H9 (cell line): Measurements from ENCODE around the gene PRLHR. TPM values are rescaled to one million over a fixed set of nuclear protein-coding genes. Genes with fewer than 3 reads are reported as not detected.

Source experiments
- DNase-seq: peaks from one replicate; pipeline ENCODE4 v3.0.0-alpha.2; 2017
- H2AFZ ChIP-seq: one replicate; pipeline ENCODE4 v1.6.1; 2013; ENCODE audit warnings: mild to moderate bottlenecking, low read length, control low read depth, moderate library complexity
- H2AK5ac ChIP-seq: 2 replicates; pipeline ENCODE4 v1.6.1; 2013; ENCODE audit warnings: low read length, control low read depth, mixed read lengths; ENCODE audit not compliant: insufficient read length
- H2BK120ac ChIP-seq: one replicate; pipeline ENCODE4 v1.6.1; 2013; ENCODE audit warnings: low read depth, mild to moderate bottlenecking, low read length, control low read depth, inconsistent platforms; ENCODE audit not compliant: poor library complexity, severe bottlenecking
- H2BK12ac ChIP-seq: 2 replicates; pipeline ENCODE4 v1.6.1; 2013; ENCODE audit warnings: low read length, control low read depth, mixed read lengths, low read depth; ENCODE audit not compliant: insufficient read length
- H2BK15ac ChIP-seq: 2 replicates; pipeline ENCODE4 v1.6.1; 2013; ENCODE audit warnings: low read depth, low read length, control low read depth
- H2BK20ac ChIP-seq: one replicate; pipeline ENCODE4 v1.6.1; 2013; ENCODE audit warnings: low read depth, mild to moderate bottlenecking, low read length, control low read depth, inconsistent platforms; ENCODE audit not compliant: poor library complexity, severe bottlenecking
- H2BK5ac ChIP-seq: 2 replicates; pipeline ENCODE4 v1.6.1; 2013; ENCODE audit warnings: low read length, control low read depth, mixed read lengths; ENCODE audit not compliant: insufficient read length
- H3K14ac ChIP-seq: 2 replicates; pipeline ENCODE4 v1.6.1; 2013; ENCODE audit warnings: low read length, control low read depth; ENCODE audit not compliant: insufficient read depth
- H3K18ac ChIP-seq: 2 replicates; pipeline ENCODE4 v1.6.1; 2013; ENCODE audit warnings: low read depth, mild to moderate bottlenecking, mixed read lengths, low read length, control low read depth; ENCODE audit not compliant: insufficient read length
- H3K23ac ChIP-seq: 2 replicates; pipeline ENCODE4 v1.6.1; 2013; ENCODE audit warnings: low read length, control low read depth, mixed read lengths, low read depth; ENCODE audit not compliant: insufficient read length
- H3K23me2 ChIP-seq: 2 replicates; pipeline ENCODE4 v1.6.1; 2013; ENCODE audit warnings: low read depth, mild to moderate bottlenecking, mixed read lengths, low read length, control low read depth; ENCODE audit not compliant: insufficient read length, poor library complexity, severe bottlenecking
- H3K27ac ChIP-seq: 2 replicates; pipeline ENCODE4 v1.5.1; 2013; ENCODE audit warnings: low read length, control low read depth, mixed read lengths, low read depth; ENCODE audit not compliant: insufficient read length
- H3K27me3 ChIP-seq: 2 replicates; pipeline ENCODE4 v1.6.1; 2013; ENCODE audit warnings: low read length, control low read depth, inconsistent platforms; ENCODE audit not compliant: insufficient read depth
- H3K4ac ChIP-seq: 2 replicates; pipeline ENCODE4 v1.6.1; 2013; ENCODE audit warnings: low read depth, mild to moderate bottlenecking, control low read depth, inconsistent platforms, low read length, moderate library complexity
- H3K4me1 ChIP-seq: 2 replicates; pipeline ENCODE4 v1.6.1; 2013; ENCODE audit warnings: low read length, control low read depth, inconsistent platforms; ENCODE audit not compliant: insufficient read depth
- H3K4me2 ChIP-seq: 2 replicates; pipeline ENCODE4 v1.6.1; 2013; ENCODE audit warnings: low read length, control low read depth, mixed read lengths; ENCODE audit not compliant: insufficient read length, insufficient read depth
- H3K56ac ChIP-seq: 2 replicates; pipeline ENCODE4 v1.6.1; 2013; ENCODE audit warnings: low read depth, mild to moderate bottlenecking, mixed read lengths, low read length, control low read depth; ENCODE audit not compliant: insufficient read length
- H3K79me1 ChIP-seq: 2 replicates; pipeline ENCODE4 v1.6.1; 2013; ENCODE audit warnings: low read depth, mild to moderate bottlenecking, moderate library complexity, low read length, control low read depth, inconsistent platforms; ENCODE audit not compliant: insufficient read depth, poor library complexity, severe bottlenecking
- H3K79me2 ChIP-seq: 2 replicates; pipeline ENCODE4 v1.6.1; 2013; ENCODE audit warnings: low read length, control low read depth, inconsistent platforms; ENCODE audit not compliant: insufficient read depth
- H3K9ac ChIP-seq: 2 replicates; pipeline ENCODE4 v1.6.1; 2013; ENCODE audit warnings: low read length, control low read depth, mixed read lengths; ENCODE audit not compliant: insufficient read length; ENCODE audit errors: extremely low read depth
- H3K9me3 ChIP-seq: one replicate; pipeline ENCODE4 v1.6.1; 2013; ENCODE audit warnings: low read depth, low read length, inconsistent platforms; ENCODE audit not compliant: control insufficient read depth
- H3T11ph ChIP-seq: one replicate; pipeline ENCODE4 v1.6.1; 2013; ENCODE audit warnings: mild to moderate bottlenecking, low read length, control low read depth, inconsistent platforms
- H4K20me1 ChIP-seq: one replicate; pipeline ENCODE4 v1.6.1; 2013; ENCODE audit not compliant: control insufficient read depth, insufficient read length, insufficient read depth
- H4K5ac ChIP-seq: 2 replicates; pipeline ENCODE4 v1.6.1; 2013; ENCODE audit warnings: low read depth, mild to moderate bottlenecking, mixed read lengths, low read length, control low read depth; ENCODE audit not compliant: insufficient read length
- H4K8ac ChIP-seq: replicated peaks from 2 replicates; pipeline ENCODE4 v1.6.1; 2013; ENCODE audit warnings: low read length, control low read depth, mixed read lengths, low read depth; ENCODE audit not compliant: insufficient read length
- H4K91ac ChIP-seq: 2 replicates; pipeline ENCODE4 v1.6.1; 2013; ENCODE audit warnings: low read depth, mild to moderate bottlenecking, moderate library complexity, mixed read lengths, low read length, control low read depth; ENCODE audit not compliant: insufficient read length
- H3K27ac Mint-ChIP-seq, 3 experiments: 2 replicates in 2 of 3; 3 replicates in 1 of 3; pipeline ENCODE4 v1.8.0; 2020 to 2021; ENCODE audit warnings: mixed read lengths in 3 of 3, mild to moderate bottlenecking in 1 of 3, moderate library complexity in 1 of 3
- H3K27me3 Mint-ChIP-seq: 2 replicates; pipeline ENCODE4 v1.8.0; 2021; ENCODE audit warnings: low read depth, mild to moderate bottlenecking, moderate library complexity, mixed read lengths
- H3K36me3 Mint-ChIP-seq, 3 experiments: 2 replicates in 2 of 3; 3 replicates in 1 of 3; pipeline ENCODE4 v1.8.0; 2020 to 2021; ENCODE audit warnings: low read depth in 3 of 3, mixed read lengths in 3 of 3; ENCODE audit not compliant: insufficient read depth in 1 of 3
- H3K4me1 Mint-ChIP-seq, 2 experiments: 2 replicates each; pipeline ENCODE4 v1.8.0; 2020; ENCODE audit warnings: mixed read lengths in 2 of 2
- H3K4me3 Mint-ChIP-seq, 2 experiments: 2 replicates in 1 of 2; 3 replicates in 1 of 2; pipeline ENCODE4 v1.8.0; 2020 to 2021; ENCODE audit warnings: mild to moderate bottlenecking in 2 of 2, mixed read lengths in 2 of 2, moderate library complexity in 1 of 2
- H3K9me3 Mint-ChIP-seq, 2 experiments: 2 replicates in 1 of 2; 3 replicates in 1 of 2; pipeline ENCODE4 v1.8.0; 2020; ENCODE audit warnings: mild to moderate bottlenecking in 2 of 2, mixed read lengths in 2 of 2, moderate library complexity in 1 of 2
- WGBS: extraction: QIAGEN DNeasy Blood & Tissue Kit; methylation state at CpG from one replicate; pipeline ENCODE4 v1.1.7; 2013; ENCODE audit warnings: missing lambda C conversion rate, low lambda C conversion rate, mixed read lengths; ENCODE audit not compliant: insufficient read length; ENCODE audit errors: extremely low coverage; 5-methylcytosine and 5-hydroxymethylcytosine counted together
- total RNA-seq: library from RNA; stranded (reverse); gene quantifications from 2 replicates; pipeline ENCODE4 v1.2.1, GENCODE V29; 2021
- TF ChIP-seq, protein P1 (sequence below): fragments of 200-600 bp; sonication (generic); conservative IDR thresholded peaks from 3 replicates; pipeline ENCODE4 v1.8.0; 2021; ENCODE audit warnings: antibody characterized with exemption, mild to moderate bottlenecking

PRLHR gene
- total RNA-seq, 1 experiment from 2014 or later = not detected

DNA sequence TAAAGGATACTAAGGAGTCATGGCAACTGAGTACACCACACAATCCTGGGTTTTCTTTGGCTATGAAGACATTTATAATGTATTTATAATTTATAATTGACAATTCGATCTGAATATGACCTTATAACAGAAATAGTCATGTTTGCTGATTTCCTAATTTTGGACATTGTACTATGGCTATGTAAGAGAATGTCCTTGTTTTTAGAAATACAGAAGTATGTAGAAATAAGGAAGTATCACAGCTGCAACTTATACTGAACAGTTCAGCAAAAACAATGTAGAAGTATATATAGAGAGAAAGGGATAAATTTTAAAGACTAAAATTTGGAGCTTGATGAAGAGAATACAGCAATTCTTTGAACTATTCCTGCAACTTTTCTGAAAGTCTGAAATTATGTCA, 32.6 kb downstream of the PRLHR start:
- no peak overlapping the region for H3T11ph ChIP-seq
- no peaks in the 10 kb centered on the region for H3K27me3 ChIP-seq
- no peak overlapping the region for H4K91ac ChIP-seq
- H2BK120ac ChIP-seq = no peak overlapping the region
- 0 out of 2 replicates have a peak, but pooled peaks cover 3% of the 10 kb centered on the region for H3K4me1 ChIP-seq
- no peak overlapping the region for H4K5ac ChIP-seq
- no peak overlapping the region for H3K18ac ChIP-seq
- Mint-ChIP-seq H3K4me3 (no peak overlapping the region), H3K27ac (no peak overlapping the region), H3K27me3 (peaks cover 2% of the 10 kb centered on the region; the same call in 1 of the 2 replicates), H3K36me3 (peaks cover 0 to 27% (median 12%) of the 10 kb centered on the region in 3 experiments; a peak in 5 of 7 replicates), H3K9me3 (peaks cover 21 to 24% of the 10 kb centered on the region in 2 experiments), H3K4me1 (peaks cover 27 to 29% of the 10 kb centered on the region in 2 experiments)
- H2BK15ac ChIP-seq = no peak overlapping the region
- no peak overlapping the region for H3K14ac ChIP-seq
- H4K20me1 ChIP-seq = no peaks in the 10 kb centered on the region
- TF ChIP-seq, protein P1, sequence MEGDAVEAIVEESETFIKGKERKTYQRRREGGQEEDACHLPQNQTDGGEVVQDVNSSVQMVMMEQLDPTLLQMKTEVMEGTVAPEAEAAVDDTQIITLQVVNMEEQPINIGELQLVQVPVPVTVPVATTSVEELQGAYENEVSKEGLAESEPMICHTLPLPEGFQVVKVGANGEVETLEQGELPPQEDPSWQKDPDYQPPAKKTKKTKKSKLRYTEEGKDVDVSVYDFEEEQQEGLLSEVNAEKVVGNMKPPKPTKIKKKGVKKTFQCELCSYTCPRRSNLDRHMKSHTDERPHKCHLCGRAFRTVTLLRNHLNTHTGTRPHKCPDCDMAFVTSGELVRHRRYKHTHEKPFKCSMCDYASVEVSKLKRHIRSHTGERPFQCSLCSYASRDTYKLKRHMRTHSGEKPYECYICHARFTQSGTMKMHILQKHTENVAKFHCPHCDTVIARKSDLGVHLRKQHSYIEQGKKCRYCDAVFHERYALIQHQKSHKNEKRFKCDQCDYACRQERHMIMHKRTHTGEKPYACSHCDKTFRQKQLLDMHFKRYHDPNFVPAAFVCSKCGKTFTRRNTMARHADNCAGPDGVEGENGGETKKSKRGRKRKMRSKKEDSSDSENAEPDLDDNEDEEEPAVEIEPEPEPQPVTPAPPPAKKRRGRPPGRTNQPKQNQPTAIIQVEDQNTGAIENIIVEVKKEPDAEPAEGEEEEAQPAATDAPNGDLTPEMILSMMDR = no peak
- no peaks in the 10 kb centered on the region for H3K79me2 ChIP-seq
- no peaks in the 10 kb centered on the region for H3K23me2 ChIP-seq
- WGBS = no CpG with 5 or more reads among the region's 1 CpG
- H3K4ac ChIP-seq = no peak overlapping the region
- H4K8ac ChIP-seq = no peak overlapping the region
- H2BK20ac ChIP-seq = no peak overlapping the region
- no peak overlapping the region for H3K23ac ChIP-seq
- no peak overlapping the region for H3K4me2 ChIP-seq
- H2BK12ac ChIP-seq = no peak overlapping the region
- no peak for DNase-seq
- no peaks in the 10 kb centered on the region for H3K79me1 ChIP-seq
- H2AK5ac ChIP-seq = no peak overlapping the region
- H3K27ac ChIP-seq = no peak overlapping the region
- H3K9me3 ChIP-seq = no peaks in the 10 kb centered on the region
- H2AFZ ChIP-seq = no peak overlapping the region
- H2BK5ac ChIP-seq = no peak overlapping the region
- no peak overlapping the region for H3K9ac ChIP-seq
- H3K56ac ChIP-seq = no peak overlapping the region
